GM13976 (cell line): ENCODE measurements around the gene UBE2E2.
A peak's percentile ranks its signal among the peaks of the same experiment; 100 is the strongest.

Experiments
- DNase-seq: peaks from one replicate; pipeline ENCODE4 v3.0.0; 2012; ENCODE audit warnings: low spot score
- in situ Hi-C: fragments of 300-500 bp; cut with MboI; formaldehyde crosslinking; loops from one replicate; pipeline ENCODE4 v1.12.0; 2022; ENCODE audit warnings: low sequenced_read_pairs, mixed read lengths, inconsistent platforms; ENCODE audit not compliant: unreplicated experiment
- TF ChIP-seq, protein P1 (sequence below): IDR thresholded peaks from 2 replicates; pipeline ENCODE4 v1.5.1; 2012; ENCODE audit warnings: borderline replicate concordance, mild to moderate bottlenecking; ENCODE audit not compliant: insufficient read depth; ENCODE audit errors: extremely low read depth, missing control alignments, control extremely low read depth

The UBE2E2 gene

DNA sequence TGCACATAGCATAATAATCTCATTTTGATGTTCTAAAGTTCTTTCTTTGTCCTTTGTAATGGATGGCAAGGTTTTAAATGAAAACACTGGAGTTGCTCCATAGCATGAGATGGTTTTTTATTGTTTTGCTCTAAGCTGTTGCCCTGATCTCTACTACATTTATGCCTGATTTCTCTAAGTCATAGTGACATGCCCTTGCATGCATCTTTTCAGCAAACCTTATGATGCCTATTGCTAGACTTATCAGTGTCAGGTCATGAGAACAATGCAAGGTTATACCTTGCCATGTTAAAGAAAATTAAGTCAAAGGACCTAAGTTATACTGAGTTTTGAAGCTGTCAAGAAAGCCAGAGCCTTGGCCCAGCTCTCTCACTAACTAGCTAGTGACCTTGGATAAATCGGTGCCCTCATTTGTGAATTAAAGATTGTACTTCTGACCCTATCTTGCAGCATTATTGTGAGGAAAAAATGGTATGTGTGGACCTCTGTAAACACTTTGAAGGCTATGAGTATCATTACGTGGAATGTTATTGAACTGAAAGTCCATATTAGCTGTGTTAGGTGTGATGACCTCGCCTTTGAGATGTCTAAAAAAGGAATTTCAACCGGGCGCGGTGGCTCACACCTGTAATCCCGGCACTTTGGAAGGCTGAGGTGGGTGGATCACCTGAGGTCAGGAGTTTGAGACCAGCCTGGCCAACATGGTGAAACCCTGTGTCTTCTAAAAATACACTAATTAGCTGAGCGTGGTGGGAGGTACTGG, 346.2 kb downstream of the UBE2E2 start:
- no peak for DNase-seq
- in situ Hi-C loops, result no loop called here
- TF ChIP-seq, protein P1, sequence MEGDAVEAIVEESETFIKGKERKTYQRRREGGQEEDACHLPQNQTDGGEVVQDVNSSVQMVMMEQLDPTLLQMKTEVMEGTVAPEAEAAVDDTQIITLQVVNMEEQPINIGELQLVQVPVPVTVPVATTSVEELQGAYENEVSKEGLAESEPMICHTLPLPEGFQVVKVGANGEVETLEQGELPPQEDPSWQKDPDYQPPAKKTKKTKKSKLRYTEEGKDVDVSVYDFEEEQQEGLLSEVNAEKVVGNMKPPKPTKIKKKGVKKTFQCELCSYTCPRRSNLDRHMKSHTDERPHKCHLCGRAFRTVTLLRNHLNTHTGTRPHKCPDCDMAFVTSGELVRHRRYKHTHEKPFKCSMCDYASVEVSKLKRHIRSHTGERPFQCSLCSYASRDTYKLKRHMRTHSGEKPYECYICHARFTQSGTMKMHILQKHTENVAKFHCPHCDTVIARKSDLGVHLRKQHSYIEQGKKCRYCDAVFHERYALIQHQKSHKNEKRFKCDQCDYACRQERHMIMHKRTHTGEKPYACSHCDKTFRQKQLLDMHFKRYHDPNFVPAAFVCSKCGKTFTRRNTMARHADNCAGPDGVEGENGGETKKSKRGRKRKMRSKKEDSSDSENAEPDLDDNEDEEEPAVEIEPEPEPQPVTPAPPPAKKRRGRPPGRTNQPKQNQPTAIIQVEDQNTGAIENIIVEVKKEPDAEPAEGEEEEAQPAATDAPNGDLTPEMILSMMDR, result no peak

DNA sequence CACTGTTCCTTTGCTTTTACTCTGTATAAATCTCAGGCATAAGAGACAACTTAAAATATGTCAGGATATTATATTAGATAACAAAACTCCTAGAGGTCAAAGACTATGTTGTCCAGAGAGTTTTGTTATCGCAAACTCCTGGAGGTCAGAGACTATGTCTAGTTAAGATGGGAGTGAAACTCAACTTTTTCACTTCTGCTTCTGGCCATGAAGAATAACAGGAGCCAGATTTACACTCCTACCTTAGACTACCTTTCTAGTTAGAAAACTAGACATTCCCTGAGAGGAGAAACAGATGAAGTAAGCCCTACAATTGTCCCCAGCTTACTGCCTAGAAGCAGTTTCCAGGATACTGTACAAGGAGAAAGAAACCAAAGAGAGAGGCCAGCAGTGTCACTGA, 347.3 kb downstream of the UBE2E2 start:
- in situ Hi-C loops, result no loop called here
- TF ChIP-seq, protein P1, result no peak
- peak; percentile 19 for DNase-seq

DNA sequence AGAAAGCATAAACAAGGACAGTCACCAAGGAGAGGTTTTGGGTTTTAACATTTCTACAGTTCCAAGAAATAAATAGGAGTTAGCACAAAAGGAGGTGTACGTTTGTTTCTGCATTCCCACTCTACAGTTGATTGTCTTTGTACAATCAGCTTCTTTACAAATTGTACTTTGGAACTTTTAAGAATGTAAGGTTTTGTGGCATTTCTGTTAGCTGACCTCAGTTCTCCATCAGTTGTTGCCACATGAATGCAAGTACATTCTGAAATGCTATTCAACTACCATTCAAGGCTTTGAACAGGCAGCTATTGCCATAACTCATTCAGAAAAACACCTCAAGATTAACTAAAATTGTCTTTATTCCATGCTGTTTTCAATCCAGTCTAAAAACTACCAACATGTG, 349.4 kb downstream of the UBE2E2 start:
- DNase-seq, result no peak
- TF ChIP-seq, protein P1, result no peak
- in situ Hi-C loops, result no loop called here

DNA sequence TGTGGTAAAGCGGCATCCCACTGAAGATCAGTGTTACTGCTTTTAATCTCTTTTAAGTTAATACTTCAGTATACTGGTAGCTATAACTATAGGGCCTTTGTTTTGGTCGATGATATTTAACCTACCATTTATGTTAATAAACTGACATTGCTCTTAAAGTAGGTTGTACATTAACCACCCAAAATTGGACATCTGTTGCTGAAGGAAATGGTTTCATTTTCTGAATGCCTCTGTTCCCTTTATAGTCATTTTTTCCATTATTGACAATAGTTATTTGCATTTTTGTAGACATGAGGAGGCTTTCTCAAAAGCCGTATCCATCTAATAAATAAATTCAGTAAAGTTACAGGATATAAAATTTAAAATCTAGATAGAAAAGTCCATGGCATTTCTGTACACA, 350.2 kb downstream of the UBE2E2 start:
- no peak for DNase-seq
- in situ Hi-C loops, result no loop called here
- TF ChIP-seq, protein P1, result no peak

DNA sequence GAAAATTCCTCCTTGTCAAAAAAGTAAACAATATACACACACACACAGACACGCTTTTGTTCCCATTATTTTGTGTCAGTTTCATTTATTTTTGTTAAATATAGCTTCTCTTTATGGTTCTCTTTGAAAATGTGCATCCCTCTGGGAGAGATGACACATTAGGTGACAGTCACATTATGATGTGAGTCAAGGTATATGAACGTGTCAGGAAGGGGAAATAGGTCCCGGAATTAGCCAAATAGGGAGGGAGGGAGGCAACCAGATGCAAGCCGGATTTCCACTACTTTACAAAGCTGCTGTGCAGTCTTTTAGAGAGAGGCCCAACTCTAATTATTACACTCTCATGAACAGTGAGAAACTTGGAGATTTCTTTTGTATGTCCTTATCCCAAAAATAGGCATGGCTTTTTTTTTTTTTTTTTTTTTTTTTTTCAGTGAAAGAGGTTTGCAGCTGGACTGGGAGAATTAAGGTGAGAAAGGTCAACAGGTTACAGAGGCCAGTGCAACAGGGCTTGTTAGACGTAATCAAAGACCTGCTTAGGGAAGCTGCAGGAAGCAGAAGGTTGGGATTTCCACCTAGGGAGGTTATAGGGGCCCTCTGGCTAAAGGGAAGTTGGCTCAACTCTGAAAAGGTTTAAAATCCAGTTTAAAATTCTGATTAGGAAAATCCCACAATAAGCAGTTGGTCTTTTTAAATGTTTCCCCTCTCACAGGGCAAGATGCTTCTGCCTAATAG, 362.1 kb downstream of the UBE2E2 start:
- TF ChIP-seq, protein P1, result no peak
- no peak for DNase-seq
- in situ Hi-C loops, result no loop called here

DNA sequence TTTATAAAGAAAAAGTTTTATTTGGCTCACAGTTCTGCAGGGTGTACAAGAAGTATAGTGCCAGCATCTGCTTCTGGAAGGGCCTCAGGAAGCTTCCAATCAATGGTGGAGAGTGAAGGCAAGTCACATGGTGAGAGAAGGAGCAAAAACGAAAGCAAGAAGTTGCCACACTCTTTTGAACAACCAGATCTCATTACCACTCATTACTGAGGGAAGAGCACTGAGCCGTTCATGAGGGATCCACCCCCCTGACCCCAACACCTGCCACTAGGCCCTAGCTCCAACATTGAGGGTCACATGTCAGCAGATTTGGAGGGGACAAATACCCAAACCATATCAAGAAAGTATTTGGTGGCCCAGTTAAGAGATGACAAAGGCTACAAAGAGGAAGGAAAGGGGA, 363.4 kb downstream of the UBE2E2 start:
- DNase-seq, result no peak
- TF ChIP-seq, protein P1, result no peak
- in situ Hi-C loops, result no loop called here
